ENCODE measurements around the gene ZNF180.
"Not testable (repeated sequence)": the region's sequence is repeated elsewhere in the genome, so short reads cannot be mapped to it uniquely, and the experiment has no call there.

Gene ZNF180

GRCh38 chr19:44539236-44539826, 39.0 kb upstream of the ZNF180 start:
- TF ChIP-seq CTCF (IDR thresholded peaks at IDR 0.05; ENCODE audit: low read depth, low read length), result no peak
- DNase-seq (ENCODE audit: extremely low read depth, low read depth), result no peak

- DNase-seq (ENCODE audit: extremely low read depth, low read depth), result not testable (repeated sequence)
These were observed 35.0 kb upstream of the ZNF180 start for GRCh38 chr19:44535361-44535760.

- no peak for DNase-seq (ENCODE audit: extremely low read depth, low read depth)
- TF ChIP-seq CTCF (IDR thresholded peaks at IDR 0.05; ENCODE audit: low read depth, low read length), result no peak
These were observed 32.5 kb upstream of the ZNF180 start for GRCh38 chr19:44532819-44533218.

GRCh38 chr19:44530777-44531176, 30.5 kb upstream of the ZNF180 start:
- no peak for DNase-seq (ENCODE audit: extremely low read depth, low read depth)
- no peak for TF ChIP-seq CTCF (IDR thresholded peaks at IDR 0.05; ENCODE audit: low read depth, low read length)

GRCh38 chr19:44529536-44529935, 29.2 kb upstream of the ZNF180 start, which contains the start of gene CEACAM20:
Gene CEACAM20, minus strand, starts transcription at chr19:44529675. Its CDS starts 166 bp downstream, at chr19:44529509.
- no peak for DNase-seq (ENCODE audit: extremely low read depth, low read depth)
- TF ChIP-seq CTCF (IDR thresholded peaks at IDR 0.05; ENCODE audit: low read depth, low read length), result no peak

GRCh38 chr19:44527554-44527953, 27.2 kb upstream of the ZNF180 start:
- no peak for TF ChIP-seq CTCF (IDR thresholded peaks at IDR 0.05; ENCODE audit: low read depth, low read length)
- no peak for DNase-seq (ENCODE audit: extremely low read depth, low read depth)

GRCh38 chr19:44525721-44526430, 25.6 kb upstream of the ZNF180 start:
- TF ChIP-seq CTCF (IDR thresholded peaks at IDR 0.05; ENCODE audit: low read depth, low read length), result no peak
- DNase-seq (ENCODE audit: extremely low read depth, low read depth), result no peak

- no peak for TF ChIP-seq CTCF (IDR thresholded peaks at IDR 0.05; ENCODE audit: low read depth, low read length)
These were observed 21.0 kb upstream of the ZNF180 start for GRCh38 chr19:44521370-44521769.

More at GRCh38 chr19:44521370-44521769, 21.0 kb upstream of the ZNF180 start:
- DNase-seq (ENCODE audit: extremely low read depth, low read depth), result no peak

Measured in AG09319 (cell line).